Psoas muscle (tissue), 8 donors: ENCODE results near the gene BST2. TPM values are rescaled to one million over a fixed set of nuclear protein-coding genes. Genes with fewer than 3 reads are reported as not detected.
"Not testable (repeated sequence)": the region's sequence is repeated elsewhere in the genome, so short reads cannot be mapped to it uniquely, and the experiment has no call there.

ENCODE experiments used
- ATAC-seq, 4 donors: fragments of 200-7000 bp; cut with Tn5 transposase; one replicate each; pipeline ENCODE4 v1.9.1; 2020; ENCODE audit warnings: moderate library complexity in 3 of 4, mild to moderate bottlenecking in 2 of 4
- DNase-seq, 2 donors: peaks; one replicate each; pipeline ENCODE4 v3.0.0-alpha.2; 2020
- H3K27ac ChIP-seq: fragments of 200-600 bp; one replicate; pipeline ENCODE4 v1.8.0; 2022
- H3K27me3 ChIP-seq, 3 donors: fragments of 200-600 bp in 1 of 3; one replicate each; pipeline versions ENCODE4 v1.6.1 to v1.8.0; 2013 to 2022; ENCODE audit warnings: low read length in 2 of 3, mild to moderate bottlenecking in 2 of 3, moderate library complexity in 1 of 3; ENCODE audit not compliant: insufficient read depth in 3 of 3
- H3K36me3 ChIP-seq, 2 donors: fragments of 200-600 bp in 1 of 2; one replicate each; pipeline versions ENCODE4 v1.6.1 to v1.8.0; 2013 to 2022; ENCODE audit warnings: low read depth in 1 of 2, mild to moderate bottlenecking in 1 of 2, moderate library complexity in 1 of 2; ENCODE audit not compliant: insufficient read depth in 1 of 2
- H3K4me1 ChIP-seq: fragments of 200-600 bp; one replicate; pipeline ENCODE4 v1.8.0; 2022
- H3K4me3 ChIP-seq: fragments of 200-600 bp; one replicate; pipeline ENCODE4 v1.8.0; 2022; ENCODE audit warnings: mild to moderate bottlenecking
- H3K9me3 ChIP-seq: fragments of 200-600 bp; one replicate; pipeline ENCODE4 v1.8.0; 2022
- WGBS, 3 donors: extraction: QIAGEN DNeasy Blood & Tissue Kit; methylation state at CpG; one replicate each; pipeline versions ENCODE4 v1.1.6 to v1.1.7; 2013; 5-methylcytosine and 5-hydroxymethylcytosine counted together
- intact Hi-C, 2 donors: fragments of 100-400 bp; cut with DNase I; formaldehyde crosslinking; loops; one replicate each; pipeline versions ENCODE4 v1.11.0 to v1.14.2; 2022
- polyA plus RNA-seq, 3 donors: library from polyadenylated mRNA; stranded (reverse); fragments of 200-250 nt; gene quantifications; one replicate each; pipeline ENCODE4 v1.2.3, GENCODE V29; 2013
- total RNA-seq, 4 donors: library from RNA; stranded (reverse); fragmentation: NEBNext Ultra II Directional in 2 of 4; extraction: Animal tissue kit (Norgen Biotek cat#: 25700) in 2 of 4; gene quantifications; one replicate each; pipeline versions ENCODE4 v1.2.1 to v1.2.4, GENCODE V29; 2021 to 2023
- TF ChIP-seq, protein P1 (sequence below): fragments of 200-600 bp; IDR thresholded peaks from one replicate; pipeline ENCODE4 v1.8.0; 2022; ENCODE audit warnings: antibody characterized with exemption
- donor health status: healthy with polysubstance abuse.
- donor health status: DM: no; HTN: no; CAD: no; lungs with moderate emphysema.
- donor health status: Bipolar disorder and iron deficiency.
- donor health status: healthy.
- donor health status: DM: yes; HTN: yes; CAD: no.
- donor health status: DM: no; HTN: no; CAD: no.
- donor health status: DM: no; HTN: no; CAD: no.
- donor health status: DM: yes; HTN: yes; CAD: no.

Gene BST2
- total and polyA plus RNA-seq, 7 donors = 18.3 to 47.7 (median 34.4) TPM

DNA sequence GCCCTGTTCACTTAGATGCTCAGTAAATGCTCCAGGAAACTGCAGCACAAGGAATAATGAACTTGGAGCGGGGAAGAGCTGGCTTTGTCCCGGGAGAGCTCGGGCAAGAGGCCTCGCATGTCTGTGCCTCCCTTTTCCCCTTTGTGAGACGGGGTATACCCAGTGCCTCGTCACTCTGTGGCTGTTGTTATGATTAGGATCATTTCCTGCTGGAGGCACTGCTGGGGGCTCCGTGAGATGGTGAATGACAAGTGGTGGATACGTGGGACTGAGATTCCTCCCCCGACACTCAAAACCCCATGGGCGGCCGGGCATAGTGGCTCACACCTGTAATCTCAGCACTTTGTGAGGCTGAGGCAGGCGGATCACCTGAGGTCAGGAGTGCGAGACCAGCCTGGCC, 27.2 kb downstream of the BST2 start:
- WGBS, 3 donors = 74 to 78% (median 77%) methylated on average over 13 of the region's 13 CpGs
- H3K36me3 ChIP-seq = no peaks in the 10 kb centered on the region
- no peaks in the 10 kb centered on the region for H3K9me3 ChIP-seq
- intact Hi-C loops = no loop called here
- H3K4me1 ChIP-seq = peaks cover 47% of the 10 kb centered on the region
- ATAC-seq = no peak
- no peak for DNase-seq
- TF ChIP-seq, protein P1, sequence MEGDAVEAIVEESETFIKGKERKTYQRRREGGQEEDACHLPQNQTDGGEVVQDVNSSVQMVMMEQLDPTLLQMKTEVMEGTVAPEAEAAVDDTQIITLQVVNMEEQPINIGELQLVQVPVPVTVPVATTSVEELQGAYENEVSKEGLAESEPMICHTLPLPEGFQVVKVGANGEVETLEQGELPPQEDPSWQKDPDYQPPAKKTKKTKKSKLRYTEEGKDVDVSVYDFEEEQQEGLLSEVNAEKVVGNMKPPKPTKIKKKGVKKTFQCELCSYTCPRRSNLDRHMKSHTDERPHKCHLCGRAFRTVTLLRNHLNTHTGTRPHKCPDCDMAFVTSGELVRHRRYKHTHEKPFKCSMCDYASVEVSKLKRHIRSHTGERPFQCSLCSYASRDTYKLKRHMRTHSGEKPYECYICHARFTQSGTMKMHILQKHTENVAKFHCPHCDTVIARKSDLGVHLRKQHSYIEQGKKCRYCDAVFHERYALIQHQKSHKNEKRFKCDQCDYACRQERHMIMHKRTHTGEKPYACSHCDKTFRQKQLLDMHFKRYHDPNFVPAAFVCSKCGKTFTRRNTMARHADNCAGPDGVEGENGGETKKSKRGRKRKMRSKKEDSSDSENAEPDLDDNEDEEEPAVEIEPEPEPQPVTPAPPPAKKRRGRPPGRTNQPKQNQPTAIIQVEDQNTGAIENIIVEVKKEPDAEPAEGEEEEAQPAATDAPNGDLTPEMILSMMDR = no peak
- H3K4me3 ChIP-seq = no peak overlapping the region
- H3K27me3 ChIP-seq = no peaks in the 10 kb centered on the region
- H3K27ac ChIP-seq = no peak overlapping the region

DNA sequence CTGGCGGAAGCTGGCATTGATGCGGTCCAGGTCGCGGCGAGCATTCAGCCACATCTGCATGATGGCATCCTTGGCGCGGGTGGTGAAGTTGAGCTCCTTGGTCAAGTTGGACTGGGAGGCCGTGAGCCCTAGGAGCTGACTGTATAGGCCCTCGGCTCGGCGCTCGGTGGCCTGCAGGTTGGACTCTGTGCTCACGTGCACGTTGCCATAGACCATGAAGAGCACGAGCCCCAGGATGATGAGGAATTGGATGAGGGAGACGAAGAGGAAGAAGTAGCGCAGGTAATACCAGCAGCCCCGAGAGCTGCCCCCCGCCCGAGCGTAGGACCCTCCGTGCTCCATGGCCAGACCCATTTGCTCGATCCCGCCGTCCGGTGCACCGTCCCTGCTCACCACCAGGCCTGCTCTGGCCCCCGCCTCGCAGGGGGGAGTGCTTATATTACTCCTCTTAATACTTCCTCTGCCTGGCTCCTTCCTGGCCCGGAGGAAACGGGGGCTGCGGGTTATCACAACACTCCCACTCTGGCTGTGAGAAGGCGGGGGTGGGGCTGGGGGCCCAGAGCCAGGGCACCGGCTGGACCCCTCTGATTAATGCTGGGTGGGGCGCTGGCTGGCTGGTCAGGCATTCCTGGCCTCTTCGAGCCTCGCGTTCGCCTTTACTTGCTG, 28.4 kb downstream of the BST2 start, which contains the start of gene PLVAP:
Gene PLVAP (minus strand): TSS at position 408 of the 666 bp plus-strand sequence. CDS start 54 bp downstream, at position 354.
- Histone ChIP-seq H3K4me1 (peaks cover 42% of the 10 kb centered on the region), H3K9me3 (no peaks in the 10 kb centered on the region), H3K4me3 (peak within 1 kb of the TSS; percentile 44), H3K27me3 (no peaks in the 10 kb centered on the region), H3K36me3 (no peaks in the 10 kb centered on the region), H3K27ac (peak within 1 kb of the TSS; percentile 10)
- TF ChIP-seq, protein P1 = no peak
- DNase-seq = peak in 1 of 2 donors; percentile 28
- 62 to 69% (median 68%) methylated on average over 35 to 39 of the region's 39 CpGs for WGBS, 3 donors
- intact Hi-C loops = no loop called here
- no peak for ATAC-seq

DNA sequence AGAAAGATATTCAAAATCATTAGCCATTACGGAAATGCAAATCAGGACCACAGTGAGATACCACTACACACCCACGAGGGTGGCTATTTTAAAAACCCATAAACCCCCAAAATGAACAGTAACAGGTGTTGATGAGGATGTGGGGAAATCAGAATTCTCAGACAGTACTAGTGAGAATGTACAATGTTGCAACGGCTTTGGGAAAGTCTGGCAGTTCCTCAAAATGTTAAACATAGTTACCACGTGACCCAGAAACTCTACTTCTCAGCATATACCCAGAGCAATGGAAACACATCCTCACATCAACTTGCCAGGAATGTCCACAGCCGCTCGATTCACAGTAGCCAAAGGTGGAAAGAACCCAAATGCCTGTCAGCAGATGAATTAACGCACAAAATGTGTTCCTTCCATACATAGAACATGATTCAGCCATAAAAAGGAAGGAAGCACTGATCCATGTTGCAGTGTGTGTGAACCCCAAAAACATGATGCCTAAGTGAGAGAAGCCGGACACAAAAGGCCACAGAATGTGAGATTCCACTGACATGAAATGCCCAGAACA, 35.3 kb downstream of the BST2 start:
- DNase-seq (peak in 1 of 2 donors; percentile 75), ATAC-seq (peak; percentile 95 to 96 (median 95))
- intact Hi-C loops = no loop called here
- Histone ChIP-seq H3K27me3 (no peaks in the 10 kb centered on the region), H3K36me3 (no peaks in the 10 kb centered on the region), H3K4me1 (peaks cover 19% of the 10 kb centered on the region), H3K4me3 (peak overlapping the region; percentile 59), H3K9me3 (no peaks in the 10 kb centered on the region), H3K27ac (peak overlapping the region; percentile 93)
- WGBS, 3 donors = 14 to 20% (median 15%) methylated on average over 8 of the region's 8 CpGs
- TF ChIP-seq, protein P1 = no peak

DNA sequence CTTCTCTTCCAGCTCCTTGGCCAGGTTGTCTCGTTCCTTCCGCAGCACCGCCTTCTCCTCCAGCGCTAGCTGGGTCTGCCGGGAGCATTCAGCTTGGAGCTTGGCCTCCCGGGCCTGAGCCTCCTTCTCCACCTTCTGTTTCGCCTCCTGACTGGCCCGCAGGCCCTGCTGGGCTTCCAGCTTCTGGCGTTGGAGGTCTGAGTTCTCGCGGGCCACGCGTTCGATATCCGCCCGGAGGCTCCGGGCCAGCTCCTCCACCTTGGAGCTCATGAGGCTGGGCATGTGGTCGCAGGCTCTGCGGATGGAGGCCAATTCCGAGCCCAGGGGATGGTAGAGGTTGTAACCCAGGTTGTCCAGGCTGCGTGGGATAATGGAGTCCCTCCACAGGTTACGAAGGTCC, 40.1 kb downstream of the BST2 start:
- H3K36me3 ChIP-seq = no peaks in the 10 kb centered on the region
- peaks cover 6% of the 10 kb centered on the region for H3K4me1 ChIP-seq
- 92 to 95% (median 92%) methylated on average over 22 of the region's 22 CpGs for WGBS, 3 donors
- intact Hi-C loops = no loop called here
- DNase-seq = no peak
- no peaks in the 10 kb centered on the region for H3K27me3 ChIP-seq
- H3K4me3 ChIP-seq = no peak overlapping the region
- TF ChIP-seq, protein P1 = no peak
- H3K9me3 ChIP-seq = no peaks in the 10 kb centered on the region
- ATAC-seq = no peak
- no peak overlapping the region for H3K27ac ChIP-seq

DNA sequence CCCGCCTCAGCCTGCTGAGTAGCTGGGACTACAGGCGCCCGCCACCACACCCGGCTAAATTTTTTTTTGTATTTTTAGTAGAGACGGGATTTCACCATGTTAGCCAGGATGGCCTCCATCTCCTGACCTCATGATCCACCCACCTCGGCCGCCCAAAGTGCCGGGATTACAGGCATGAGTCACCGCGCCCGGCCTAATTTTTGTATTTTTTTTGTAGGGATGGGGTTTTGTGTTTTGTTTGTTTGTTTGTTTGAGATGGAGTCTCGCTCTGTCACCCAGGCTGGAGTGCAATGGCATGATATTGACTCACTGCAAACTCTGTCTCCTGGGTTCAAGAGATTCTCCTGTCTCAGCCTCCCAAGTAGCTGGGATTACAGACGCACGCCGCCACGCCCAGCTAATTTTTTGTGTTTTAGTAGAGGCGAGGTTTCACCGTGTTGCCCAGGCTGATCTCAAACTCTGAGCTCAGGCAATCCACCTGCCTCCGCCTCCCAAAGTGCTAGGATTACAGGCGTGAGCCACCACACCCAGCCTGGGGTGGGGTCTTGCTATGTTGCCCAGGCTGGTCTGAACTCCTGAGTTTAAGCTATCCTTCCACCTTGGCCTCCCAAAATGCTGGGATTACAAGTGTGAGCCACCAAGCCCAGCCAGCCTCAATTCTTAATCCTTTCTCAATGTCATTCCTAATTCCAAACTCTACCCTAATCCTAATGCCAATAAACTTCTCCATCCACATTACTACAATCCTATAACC, 41.4 kb downstream of the BST2 start:
- H3K27me3 ChIP-seq, H3K4me3 ChIP-seq, DNase-seq, ATAC-seq, H3K36me3 ChIP-seq, H3K4me1 ChIP-seq, H3K9me3 ChIP-seq, intact Hi-C loops, H3K27ac ChIP-seq: not testable (repeated sequence)
- 87 to 91% (median 87%) methylated on average over 20 of the region's 20 CpGs for WGBS, 3 donors
